ACHN (cell line): ENCODE measurements around the gene GRK5.

Experiments
- DNase-seq: peaks from one replicate; pipeline ENCODE4 v3.0.0-alpha.2; 2015
- in situ Hi-C: cut with HindIII; loops from 2 replicates; pipeline ENCODE4 v1.10.0; 2017; ENCODE audit warnings: low sequenced_read_pairs, low pct_ligation_motif_present, low pct_unique_long_range_greater_than_20kb

GRK5 gene

DNA sequence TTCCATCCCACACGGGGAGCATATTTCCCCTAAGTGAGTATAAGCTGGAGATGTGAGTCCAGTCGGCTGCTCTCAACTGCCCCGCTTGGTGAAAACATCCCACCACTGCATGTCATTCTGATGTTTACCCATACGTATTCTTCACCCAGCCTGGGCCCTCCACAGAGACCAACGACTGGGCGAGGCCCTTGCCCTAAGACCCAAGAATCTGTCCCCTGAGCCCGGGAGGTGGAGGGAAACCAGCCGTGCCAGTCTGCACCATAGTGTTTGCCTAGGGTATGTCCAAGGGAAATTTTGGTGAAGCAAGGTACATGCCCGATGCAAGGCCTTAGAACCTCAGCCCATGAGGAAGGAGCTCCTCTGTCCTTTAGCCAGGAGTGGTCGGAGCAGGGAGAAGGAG, 267.2 kb downstream of the GRK5 start:
- in situ Hi-C loops: no loop called here
- DNase-seq: no peak

DNA sequence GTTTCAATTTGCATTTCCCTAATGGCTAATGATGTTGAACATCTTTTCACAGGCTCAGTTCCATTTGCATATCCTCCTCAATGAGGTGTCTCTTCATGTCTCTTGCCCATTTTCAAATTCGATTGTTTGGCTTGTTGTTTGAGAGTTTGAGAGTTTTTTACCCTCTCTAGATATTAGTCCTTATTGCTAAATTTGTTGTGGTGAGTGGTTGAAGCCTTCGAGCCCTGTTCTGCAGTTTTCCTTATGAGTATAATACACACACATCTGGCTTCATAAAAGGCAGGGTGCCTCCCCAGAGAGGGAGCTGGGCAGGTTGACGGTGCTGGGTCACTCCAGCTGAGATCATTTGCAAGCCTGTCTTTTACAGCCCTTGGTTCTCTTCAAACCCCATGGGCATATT, 270.1 kb downstream of the GRK5 start:
- no peak for DNase-seq
- in situ Hi-C loops: no loop called here

DNA sequence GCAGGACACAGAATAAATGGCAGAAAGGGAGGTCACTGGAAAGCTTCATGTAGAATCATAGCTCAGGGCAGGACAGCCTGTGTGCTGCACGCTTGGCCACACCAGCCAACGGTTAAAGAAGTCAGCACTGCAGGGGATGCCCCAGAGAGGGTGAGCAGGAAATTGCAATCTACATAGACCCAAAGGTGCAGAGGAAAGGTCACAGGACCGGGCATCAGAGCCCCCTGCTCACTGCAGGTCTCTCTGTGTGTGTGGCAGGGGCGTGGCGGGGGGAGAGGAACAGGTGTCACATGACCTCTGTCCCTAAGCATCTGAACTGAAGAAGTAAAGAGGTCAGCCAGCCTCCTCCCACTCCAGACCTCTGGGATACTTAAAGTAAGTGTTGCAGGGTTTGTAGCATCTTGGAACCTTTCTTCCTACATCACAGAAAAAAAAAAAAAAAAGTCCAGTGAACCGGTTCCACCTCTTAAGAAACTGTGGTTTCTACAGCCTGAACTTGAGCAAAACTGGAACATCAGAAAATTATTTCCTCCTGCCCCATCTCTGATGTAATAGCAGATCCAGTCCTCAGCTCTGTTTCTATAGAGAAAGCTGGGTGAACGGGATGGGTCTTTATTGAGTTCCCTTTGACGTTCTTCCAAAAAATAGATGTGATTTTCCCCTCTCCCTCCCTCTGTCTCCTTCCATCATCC, 270.9 kb downstream of the GRK5 start:
- no peak for DNase-seq
- in situ Hi-C loops: no loop called here

DNA sequence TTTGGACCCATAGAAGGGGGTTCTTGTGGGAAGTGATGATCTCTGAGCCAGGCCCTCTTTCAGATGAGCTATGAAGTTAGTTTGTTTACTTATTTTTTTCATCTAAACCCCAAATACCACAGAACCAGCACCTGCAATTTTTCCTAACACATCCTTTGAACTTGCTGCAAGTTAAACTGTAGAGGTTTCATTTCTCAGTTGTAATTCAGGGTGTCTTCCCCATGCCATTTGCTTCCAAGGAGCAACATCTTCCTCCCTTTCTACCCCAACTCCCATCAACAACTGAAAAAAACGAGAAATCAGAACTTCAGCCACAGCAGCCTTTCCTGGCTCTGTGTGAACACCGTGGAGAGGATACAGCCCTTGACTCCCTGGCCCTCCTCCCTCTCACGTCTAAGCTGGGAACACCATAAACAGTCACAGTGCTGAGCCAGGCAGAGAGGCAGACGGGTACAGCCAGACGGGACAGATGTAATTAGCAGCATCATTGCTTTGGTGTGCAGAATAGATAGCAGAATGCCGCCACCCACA, 271.5 kb downstream of the GRK5 start:
- no peak for DNase-seq
- in situ Hi-C loops: no loop called here

DNA sequence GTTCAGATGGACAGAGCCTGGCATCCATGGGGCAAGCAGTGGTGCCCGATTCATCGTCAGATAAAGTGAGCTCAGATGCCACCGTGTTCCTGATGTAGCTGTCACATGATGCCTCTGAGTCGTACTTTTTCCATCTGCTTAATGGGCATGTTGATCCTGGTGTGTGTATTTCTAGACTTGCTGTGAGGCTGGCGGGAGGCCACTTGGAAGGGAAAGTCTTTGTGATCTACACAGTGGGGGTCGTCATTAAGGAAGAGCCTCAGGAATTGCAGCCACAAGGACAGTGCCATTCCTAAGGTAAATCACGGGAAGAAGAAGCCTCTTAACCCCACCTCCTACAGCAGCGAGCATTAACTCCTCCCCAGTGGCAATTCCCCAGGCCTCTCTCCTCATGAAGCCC, 272.2 kb downstream of the GRK5 start:
- no peak for DNase-seq
- in situ Hi-C loops: no loop called here

DNA sequence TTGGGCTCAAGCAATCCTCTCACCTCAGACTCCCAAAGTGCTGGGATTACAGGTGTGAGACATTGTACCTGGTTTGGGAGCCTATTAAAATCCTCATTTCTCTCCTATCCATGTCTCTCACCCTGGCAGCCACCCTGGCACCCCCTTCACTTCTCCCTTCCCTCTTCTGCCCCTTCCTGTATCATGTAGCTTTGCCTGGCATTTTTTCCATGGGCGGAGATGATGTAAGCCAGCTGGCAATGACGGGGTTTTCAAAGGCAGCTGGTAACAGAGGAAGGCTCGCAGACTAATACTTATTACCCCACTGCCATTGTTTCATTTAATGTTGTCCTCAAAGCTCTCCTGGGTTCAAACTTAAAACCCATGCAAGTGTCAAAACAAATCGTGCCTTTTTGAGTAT, 273.3 kb downstream of the GRK5 start:
- in situ Hi-C loops: no loop called here
- no peak for DNase-seq

DNA sequence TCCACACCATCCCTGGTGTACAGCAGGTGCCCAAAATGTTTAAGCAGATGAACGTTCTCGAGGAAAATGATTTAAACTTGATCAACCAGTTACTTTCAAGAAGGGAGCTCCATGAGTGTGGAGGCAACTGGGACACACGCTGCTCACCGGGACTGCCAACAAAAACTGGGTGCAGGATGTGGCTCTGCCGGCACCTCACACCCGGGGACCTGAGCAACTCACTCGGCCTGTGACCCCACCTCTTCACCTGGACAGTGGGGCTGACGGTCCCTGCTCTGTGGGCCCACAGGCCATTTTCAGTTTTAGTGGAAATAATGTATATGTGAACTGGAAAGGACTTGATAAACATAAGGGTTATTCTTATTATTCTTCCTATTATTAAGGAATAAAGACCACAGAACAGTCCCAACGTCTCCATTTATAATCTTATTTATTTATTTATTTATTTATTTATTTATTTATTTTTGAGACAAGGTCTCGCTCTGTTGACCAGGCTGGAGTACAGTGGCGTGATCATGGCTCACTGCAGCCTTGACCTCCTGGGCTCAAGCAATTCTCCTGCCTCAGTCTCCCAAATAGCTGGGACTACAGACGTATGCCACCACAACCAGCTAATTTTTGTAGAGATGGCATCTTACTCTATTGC, 274.5 kb downstream of the GRK5 start:
- in situ Hi-C loops: no loop called here
- DNase-seq: no peak

DNA sequence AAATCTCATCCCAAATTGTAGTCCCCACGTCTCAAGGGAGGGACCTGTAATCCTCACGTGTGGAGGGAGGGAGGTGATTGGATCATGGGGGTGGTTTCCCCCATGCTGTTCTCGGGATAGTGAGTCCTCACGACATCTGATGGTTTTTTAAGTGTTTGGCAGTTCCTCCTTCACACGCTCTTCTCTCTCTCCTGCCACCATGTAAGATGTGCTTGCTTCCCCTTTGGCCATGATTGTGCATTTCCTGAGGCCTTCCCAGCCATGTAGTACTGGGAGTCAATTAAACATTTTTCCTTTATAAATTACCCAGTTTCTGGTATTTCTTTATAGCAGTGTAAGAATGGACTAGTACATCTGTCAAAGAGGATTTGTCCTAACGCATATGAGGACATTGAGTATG, 275.6 kb downstream of the GRK5 start:
- in situ Hi-C loops: no loop called here
- DNase-seq: no peak

DNA sequence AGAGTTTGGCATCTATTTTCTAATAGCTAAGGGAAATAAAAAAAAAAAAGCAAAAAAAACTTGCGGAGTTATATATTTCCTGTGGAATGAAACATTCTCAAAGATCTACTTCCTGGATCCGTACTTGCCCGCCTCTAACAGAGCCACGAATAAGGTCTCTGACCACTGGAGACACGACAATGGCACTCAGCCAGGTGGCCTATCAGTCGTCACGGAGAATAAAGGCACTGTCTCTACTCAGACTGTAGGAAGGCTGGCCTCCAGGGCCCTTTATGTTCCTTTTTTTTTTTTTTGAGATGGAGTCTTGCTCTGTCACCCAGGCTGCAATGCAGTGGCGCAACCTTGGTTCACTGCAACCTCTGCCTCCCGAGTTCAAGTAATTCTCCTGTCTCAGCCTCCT, 276.5 kb downstream of the GRK5 start:
- in situ Hi-C loops: no loop called here
- no peak for DNase-seq

DNA sequence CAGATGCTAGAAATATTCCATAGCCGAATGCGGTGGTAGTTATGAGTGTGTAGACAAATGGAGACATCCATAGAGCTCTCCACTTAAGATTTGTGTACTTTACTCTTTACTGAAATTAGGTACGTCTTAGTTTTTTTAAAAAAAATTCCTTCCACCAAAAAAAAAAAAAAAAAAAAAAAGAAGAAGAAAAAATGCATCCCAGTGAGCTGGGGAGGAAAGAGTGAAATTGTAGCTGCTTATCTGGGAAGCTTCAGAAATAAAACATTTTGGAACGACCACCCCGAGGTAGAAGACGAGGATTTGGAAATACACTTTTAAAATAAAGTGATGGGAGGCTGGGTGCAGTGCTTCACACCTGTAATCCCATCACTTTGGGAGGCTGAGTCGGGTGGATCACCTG, 281.3 kb downstream of the GRK5 start:
- DNase-seq: no peak

DNA sequence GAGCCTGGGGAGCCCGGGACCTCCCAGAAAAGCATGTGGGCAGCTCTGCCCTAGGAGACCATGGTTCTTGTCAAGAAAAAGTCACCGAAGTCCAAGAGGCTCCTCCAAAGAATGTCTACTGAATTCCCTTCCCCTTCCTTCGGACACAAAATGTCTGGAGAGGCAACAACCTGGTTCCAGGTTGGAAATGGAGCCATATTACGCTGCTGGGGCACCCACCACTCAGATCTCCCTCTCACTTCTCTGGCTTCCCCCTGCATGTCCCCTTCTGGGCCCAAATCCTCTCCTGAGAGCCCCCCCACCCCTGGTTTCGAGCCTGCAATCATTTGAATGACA, 282.6 kb downstream of the GRK5 start:
- in situ Hi-C loops: no loop called here

More for the DNA sequence above, 281.3 kb downstream of the GRK5 start:
- in situ Hi-C loops: no loop called here

DNA sequence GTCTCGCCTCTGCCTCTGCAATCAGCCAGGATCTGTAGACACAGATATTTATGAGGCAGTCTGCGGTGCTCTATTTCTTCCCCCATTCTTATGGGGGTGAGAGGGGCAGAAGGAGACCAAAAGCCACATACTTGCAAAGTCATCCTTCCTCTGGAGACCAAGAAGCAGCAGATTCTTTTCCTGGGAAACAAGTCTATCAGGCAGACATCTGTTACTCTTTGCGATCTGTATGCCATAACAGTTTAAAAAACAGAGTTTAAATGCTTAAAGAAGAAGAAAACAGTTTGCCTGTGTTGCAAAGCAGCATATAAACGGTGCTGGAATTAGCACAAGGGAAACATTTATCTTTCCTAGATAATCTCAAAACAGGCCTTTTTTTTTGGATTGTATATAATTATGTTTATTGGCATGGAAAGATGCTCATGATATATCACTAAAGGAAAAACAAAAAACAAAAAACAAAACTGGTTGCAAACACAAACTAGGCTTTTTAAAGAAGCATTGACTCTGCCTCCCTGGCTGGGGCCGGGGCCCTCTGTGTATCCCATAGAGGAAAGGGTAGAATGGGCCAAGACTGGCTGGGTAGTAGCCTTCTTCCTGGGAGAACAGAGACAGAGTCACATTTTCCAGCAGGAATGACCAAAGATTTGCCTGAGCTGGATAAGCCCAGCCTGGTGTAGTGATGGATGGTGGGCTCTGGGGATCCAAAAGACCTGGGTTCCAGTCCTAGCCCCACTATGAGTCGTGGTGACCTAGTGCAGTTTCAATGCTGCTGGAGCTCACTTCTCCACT, 284.8 kb downstream of the GRK5 start:
- no peak for DNase-seq
- in situ Hi-C loops: no loop called here

More for the DNA sequence above, 282.6 kb downstream of the GRK5 start:
- DNase-seq: no peak

DNA sequence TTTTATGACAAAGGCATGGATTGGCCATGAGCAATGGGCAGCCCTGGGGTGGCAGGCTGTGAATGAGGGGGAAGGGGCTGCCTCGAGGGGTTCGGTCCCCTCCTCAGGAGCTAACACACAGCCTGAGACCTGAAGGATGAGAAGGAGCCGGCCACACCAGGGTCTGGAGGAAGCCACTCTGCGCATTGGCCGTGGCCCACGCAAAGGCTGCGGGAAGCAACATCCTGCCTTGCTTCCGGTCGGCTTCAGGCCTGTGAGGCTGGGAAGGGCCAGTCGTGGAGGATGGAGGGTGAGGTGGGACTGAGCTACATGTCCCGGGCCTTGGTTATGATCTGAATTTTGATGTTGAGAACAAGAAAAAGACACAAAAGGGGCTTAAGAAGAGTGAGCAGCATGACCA, 285.8 kb downstream of the GRK5 start:
- no peak for DNase-seq
- in situ Hi-C loops: no loop called here

DNA sequence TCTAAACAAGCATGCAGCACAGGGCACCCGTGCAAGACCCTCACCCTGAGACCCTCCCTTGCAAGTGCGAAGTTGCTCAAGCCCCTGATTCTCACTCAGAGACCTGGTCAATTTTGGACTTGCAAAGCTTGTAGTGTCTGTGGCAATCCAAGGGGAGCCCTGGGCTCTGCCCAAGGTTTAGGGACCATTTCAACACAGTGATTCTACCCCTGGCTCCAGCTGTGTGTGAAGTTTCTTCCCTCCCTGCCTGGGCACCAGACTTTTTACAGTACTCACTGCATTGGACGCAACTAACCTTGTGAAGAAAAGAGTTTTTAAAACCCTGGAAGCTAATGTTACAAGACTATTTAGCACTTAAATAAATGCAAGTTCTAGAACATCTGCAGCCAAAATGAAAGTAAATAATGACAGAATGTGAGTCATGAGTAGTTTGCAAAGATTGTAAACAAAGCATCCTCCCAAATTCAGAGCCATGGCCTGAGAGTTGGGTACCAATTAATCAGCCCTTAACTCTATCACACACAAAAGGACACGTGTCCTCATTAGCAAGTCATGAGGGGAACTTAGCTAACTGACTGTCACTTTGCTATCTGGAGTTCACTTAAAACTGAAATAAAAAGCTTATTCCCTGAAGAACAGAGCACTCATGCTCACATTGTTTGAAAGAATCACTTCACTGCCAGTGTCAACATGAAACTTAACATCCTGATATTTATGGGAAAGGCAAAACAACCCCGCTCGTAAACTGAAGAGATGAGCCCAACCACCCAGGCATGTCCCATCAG, 287.1 kb downstream of the GRK5 start:
- in situ Hi-C loops: no loop called here
- DNase-seq: no peak

DNA sequence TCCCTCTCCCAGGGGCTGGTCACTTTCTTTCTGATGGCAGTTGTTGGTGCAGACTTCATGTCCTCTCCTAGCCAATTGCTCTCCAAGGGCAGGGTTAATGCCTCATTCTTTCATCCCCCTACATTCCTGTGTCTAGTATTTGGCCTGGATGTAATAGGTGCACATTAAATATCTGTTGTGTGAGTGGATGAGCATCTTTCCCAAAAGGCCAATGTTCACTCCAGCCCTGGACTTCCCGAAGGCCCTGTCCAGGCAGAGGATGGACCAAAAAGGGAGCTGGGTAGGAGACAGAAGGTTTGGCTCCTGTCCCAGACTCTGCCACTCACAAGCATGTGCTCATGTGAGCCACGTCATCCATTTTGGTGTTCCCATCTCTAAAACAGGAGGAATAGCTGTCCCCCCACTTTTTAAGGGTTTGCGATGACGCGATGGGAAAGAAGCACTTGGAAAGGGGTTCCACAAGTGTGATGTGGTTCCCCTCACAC, 287.7 kb downstream of the GRK5 start:
- in situ Hi-C loops: no loop called here
- no peak for DNase-seq

DNA sequence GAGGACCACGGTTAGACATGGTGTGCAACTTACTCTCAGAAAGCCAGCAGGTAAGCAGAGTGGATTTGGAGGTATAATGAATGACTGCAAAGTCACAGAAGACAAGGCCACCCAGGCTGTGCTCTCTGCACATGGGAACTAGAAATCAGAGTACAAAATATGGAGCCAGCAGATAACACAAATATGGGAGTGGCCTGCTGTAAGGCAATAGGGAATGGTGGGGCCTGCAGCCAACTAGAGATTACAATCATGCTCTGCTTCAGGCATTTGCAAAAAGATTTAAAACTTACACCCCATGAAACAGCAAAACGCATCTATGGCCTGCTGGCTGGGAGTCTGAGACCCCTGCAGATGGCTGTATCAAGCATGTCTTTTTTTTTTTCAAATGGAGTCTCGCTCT, 288.2 kb downstream of the GRK5 start:
- in situ Hi-C loops: no loop called here
- no peak for DNase-seq

DNA sequence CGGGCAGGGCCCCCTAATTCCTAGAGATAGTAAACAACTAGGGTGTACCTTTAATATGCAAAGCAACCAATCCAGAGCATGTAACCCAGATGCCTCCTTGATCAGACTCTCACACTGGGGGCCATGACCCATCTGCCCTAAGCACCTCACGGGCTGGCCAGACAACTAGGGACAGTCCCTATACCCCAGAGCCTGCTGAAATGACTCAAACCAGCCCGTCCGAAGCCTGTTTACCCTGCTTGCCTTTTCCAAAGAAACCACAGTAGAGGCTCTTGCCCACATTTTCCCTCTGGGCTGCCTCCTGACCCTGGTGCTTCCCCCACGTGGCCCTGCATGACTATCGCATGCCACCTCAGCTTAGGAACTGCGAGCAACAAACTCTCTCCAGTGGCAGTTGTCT, 288.9 kb downstream of the GRK5 start:
- DNase-seq: no peak

DNA sequence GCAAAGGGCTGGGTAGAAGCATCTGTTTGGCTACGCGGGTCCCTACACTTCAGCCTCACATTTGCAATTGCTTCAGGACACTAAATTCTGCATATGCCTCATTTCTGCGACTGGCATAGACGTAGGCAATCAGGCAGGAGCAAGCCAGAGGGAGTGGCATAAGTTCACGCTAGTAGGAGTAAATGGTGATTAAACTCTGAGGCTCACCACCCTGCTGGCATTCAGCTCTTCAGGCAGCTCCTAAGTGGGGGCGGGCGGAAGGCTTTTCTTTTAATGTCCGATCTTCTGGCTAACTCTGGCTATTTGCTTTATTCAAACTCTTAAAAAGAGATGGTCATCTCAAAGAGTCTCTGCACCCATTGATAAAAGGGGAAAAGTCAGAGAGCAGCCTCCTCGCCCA, 289.9 kb downstream of the GRK5 start:
- no peak for DNase-seq
- in situ Hi-C loops: no loop called here

More for the DNA sequence above, 288.9 kb downstream of the GRK5 start:
- in situ Hi-C loops: no loop called here
